Keratinocyte (primary cell): ENCODE results near the gene CLCA1. TPM values are rescaled to one million over a fixed set of nuclear protein-coding genes. Genes with fewer than 3 reads are reported as not detected.

Experiments used
- DNase-seq: peaks from one replicate; pipeline ENCODE4 v3.0.0-alpha.2; 2011; ENCODE audit warnings: low read depth, missing footprints, low spot score
- FAIRE-seq: peaks from 2 replicates; lab custom pipeline; 2011; peaks lifted over from hg19 to GRCh38; lab: Jason Lieb, UNC
- H2AFZ ChIP-seq: 2 replicates; pipeline ENCODE4 v1.6.0; 2012; ENCODE audit warnings: low read length, control low read depth, inconsistent platforms; ENCODE audit not compliant: control insufficient read depth
- H3K27ac ChIP-seq: 2 replicates; pipeline ENCODE4 v1.5.1; 2011; ENCODE audit warnings: low read length; ENCODE audit not compliant: control insufficient read depth, insufficient read depth
- H3K27me3 ChIP-seq: 3 replicates; pipeline ENCODE4 v1.6.0; 2011; ENCODE audit warnings: low read length; ENCODE audit not compliant: control insufficient read depth, insufficient read depth; ENCODE audit errors: extremely low read depth
- H3K36me3 ChIP-seq, 2 experiments: 2 replicates in 1 of 2; 3 replicates in 1 of 2; pipeline ENCODE4 v1.5.1; 2011; ENCODE audit warnings: low read length in 2 of 2, mild to moderate bottlenecking in 1 of 2; ENCODE audit not compliant: control insufficient read depth in 2 of 2, insufficient read depth in 2 of 2; ENCODE audit errors: extremely low read depth in 1 of 2
- H3K4me1 ChIP-seq: 3 replicates; pipeline ENCODE4 v1.5.1; 2011; ENCODE audit warnings: low read length; ENCODE audit not compliant: control insufficient read depth, insufficient read depth; ENCODE audit errors: extremely low read depth
- H3K4me2 ChIP-seq: 3 replicates; pipeline ENCODE4 v1.6.0; 2011; ENCODE audit warnings: low read depth, low read length; ENCODE audit not compliant: control insufficient read depth, insufficient read depth; ENCODE audit errors: extremely low read depth
- H3K4me3 ChIP-seq, 3 experiments: fragments of 200-600 bp in 1 of 3; sonication (generic) in 1 of 3; 2 replicates in 2 of 3; 3 replicates in 1 of 3; pipeline ENCODE4 v1.5.1; 2011 to 2016; ENCODE audit warnings: low read length in 3 of 3, mild to moderate bottlenecking in 3 of 3, control low read depth in 2 of 3, inconsistent platforms in 1 of 3, low read depth in 1 of 3, mixed read lengths in 1 of 3, mixed run types in 1 of 3, moderate library complexity in 1 of 3; ENCODE audit not compliant: control insufficient read depth in 2 of 3, insufficient read depth in 2 of 3; ENCODE audit errors: extremely low read depth in 1 of 3
- H3K79me2 ChIP-seq: 2 replicates; pipeline ENCODE4 v1.6.0; 2012; ENCODE audit warnings: low read length; ENCODE audit not compliant: control insufficient read depth, insufficient read depth
- H3K9ac ChIP-seq: 3 replicates; pipeline ENCODE4 v1.6.0; 2011; ENCODE audit warnings: low read length; ENCODE audit not compliant: control insufficient read depth, insufficient read depth; ENCODE audit errors: extremely low read depth
- H3K9me1 ChIP-seq: 3 replicates; pipeline ENCODE4 v1.6.0; 2011; ENCODE audit warnings: low read length; ENCODE audit not compliant: control insufficient read depth, insufficient read depth; ENCODE audit errors: extremely low read depth
- H3K9me3 ChIP-seq: 2 replicates; pipeline ENCODE4 v1.5.1; 2012; ENCODE audit warnings: low read depth, low read length; ENCODE audit not compliant: control insufficient read depth
- H4K20me1 ChIP-seq: 3 replicates; pipeline ENCODE4 v1.6.0; 2011; ENCODE audit warnings: low read length; ENCODE audit not compliant: control insufficient read depth, insufficient read depth; ENCODE audit errors: extremely low read depth
- CTCF ChIP-seq, 3 experiments: IDR thresholded peaks in 1 of 3; conservative IDR thresholded peaks in 1 of 3; optimal IDR thresholded peaks in 1 of 3; 2 replicates in 2 of 3; 3 replicates in 1 of 3; pipeline versions ENCODE3 to v1.5.1; 2011; ENCODE audit warnings: low read length in 3 of 3, mild to moderate bottlenecking in 3 of 3, moderate library complexity in 2 of 3, control low read depth in 1 of 3, inconsistent platforms in 1 of 3; ENCODE audit not compliant: insufficient read depth in 2 of 3; ENCODE audit errors: extremely low read depth in 1 of 3
- EZH2 ChIP-seq: IDR thresholded peaks from one replicate; pipeline ENCODE4 v1.6.1; 2012; ENCODE audit warnings: inconsistent platforms, mild to moderate bottlenecking, low read length, moderate library complexity
- dilution Hi-C: fragments of 300-500 bp; cut with MboI; formaldehyde crosslinking; loops from one replicate; pipeline ENCODE4 v1.7.0; 2020; ENCODE audit warnings: low sequenced_read_pairs; ENCODE audit not compliant: extremely low pct_ligation_motif_present
- polyA plus RNA-seq, 5 experiments: library from polyadenylated mRNA; depleted of rRNA in 3 of 5; stranded (reverse) in 3 of 5; stranded (forward) in 1 of 5; unstranded in 1 of 5; fragments of >200 nt; gene quantifications; 1 replicate in 1 of 5; 2 replicates in 3 of 5; 3 replicates in 1 of 5; pipeline versions ENCODE4 v1.2.1 to v1.2.3, GENCODE V29; 2011 to 2012; ENCODE audit warnings: missing spikeins in 2 of 5, low read depth in 1 of 5, low replicate concordance in 1 of 5

Gene CLCA1
- polyA plus RNA-seq, 1 donor (not counting 4 experiments of a cell fraction or from before 2014, with no cell fraction given) = 0.04 TPM

- Histone ChIP-seq H3K4me2 (no peak overlapping the region), H2AFZ (no peak overlapping the region), H3K36me3 (no peaks in the 10 kb centered on the region), H3K27ac (no peak overlapping the region), H3K9me3 (no peaks in the 10 kb centered on the region), H3K4me1 (no peaks in the 10 kb centered on the region), H3K9me1 (no peaks in the 10 kb centered on the region), H4K20me1 (no peaks in the 10 kb centered on the region), H3K4me3 (no peak overlapping the region), H3K27me3 (no peaks in the 10 kb centered on the region), H3K79me2 (no peaks in the 10 kb centered on the region), H3K9ac (no peak overlapping the region)
- dilution Hi-C loops = no loop called here
- FAIRE-seq = no peak
- no peak for DNase-seq
- TF ChIP-seq EZH2 (no peak), CTCF (optimal IDR thresholded peaks at IDR 0.05 in 1 of 3, IDR thresholded peaks at IDR 0.05 in 1 of 3, conservative IDR thresholded peaks at IDR 0.05 in 1 of 3; ENCODE audit: extremely low read depth in 1 of 3, insufficient read depth in 2 of 3, low read length in 3 of 3) (no peak)
Measured at GRCh38 chr1:86470859-86471258, 2.1 kb downstream of the CLCA1 start.

- Histone ChIP-seq H4K20me1 (no peaks in the 10 kb centered on the region), H3K9ac (no peak overlapping the region), H3K27me3 (no peaks in the 10 kb centered on the region), H3K4me1 (no peaks in the 10 kb centered on the region), H3K9me1 (no peaks in the 10 kb centered on the region), H3K9me3 (no peaks in the 10 kb centered on the region), H2AFZ (no peak overlapping the region), H3K4me3 (no peak overlapping the region), H3K36me3 (no peaks in the 10 kb centered on the region), H3K79me2 (no peaks in the 10 kb centered on the region), H3K4me2 (no peak overlapping the region), H3K27ac (no peak overlapping the region)
- dilution Hi-C loops = no loop called here
- TF ChIP-seq CTCF (optimal IDR thresholded peaks at IDR 0.05 in 1 of 3, IDR thresholded peaks at IDR 0.05 in 1 of 3, conservative IDR thresholded peaks at IDR 0.05 in 1 of 3; ENCODE audit: extremely low read depth in 1 of 3, insufficient read depth in 2 of 3, low read length in 3 of 3) (no peak), EZH2 (no peak)
- no peak for DNase-seq
- no peak for FAIRE-seq
Measured at GRCh38 chr1:86471291-86471690, 2.6 kb downstream of the CLCA1 start.
